IMR-90 (cell line): ENCODE results near the gene CRYBB2.

ENCODE experiments used
- CTCF ChIP-seq: conservative IDR thresholded peaks from 2 replicates; pipeline ENCODE4 v1.5.1; 2012; ENCODE audit warnings: mild to moderate bottlenecking, low read depth, low read length, improper control_type of control experiment
- POLR2A ChIP-seq: IDR thresholded peaks from 2 replicates; pipeline ENCODE4 v1.6.1; 2012; ENCODE audit warnings: mild to moderate bottlenecking, low read depth, low read length

- TF ChIP-seq CTCF (no peak), POLR2A (no peak)
Observed at GRCh38 chr22:25208328-25208727, 11.1 kb upstream of the CRYBB2 start.
